GM21526 (cell line): ENCODE results near the gene ATP13A5.

ENCODE experiments used
- ATAC-seq: cut with Tn5 transposase; IDR thresholded peaks from one replicate; pipeline ENCODE4 v1.9.1; 2021; ENCODE audit warnings: moderate library complexity; ENCODE audit not compliant: unreplicated experiment, low FRiP score

Gene ATP13A5

GRCh38 chr3:193347521-193348501 is 30.7 kb downstream of the ATP13A5 start:
- ATAC-seq: no peak

GRCh38 chr3:193346259-193346658 is 32.3 kb downstream of the ATP13A5 start:
- ATAC-seq: no peak

DNA sequence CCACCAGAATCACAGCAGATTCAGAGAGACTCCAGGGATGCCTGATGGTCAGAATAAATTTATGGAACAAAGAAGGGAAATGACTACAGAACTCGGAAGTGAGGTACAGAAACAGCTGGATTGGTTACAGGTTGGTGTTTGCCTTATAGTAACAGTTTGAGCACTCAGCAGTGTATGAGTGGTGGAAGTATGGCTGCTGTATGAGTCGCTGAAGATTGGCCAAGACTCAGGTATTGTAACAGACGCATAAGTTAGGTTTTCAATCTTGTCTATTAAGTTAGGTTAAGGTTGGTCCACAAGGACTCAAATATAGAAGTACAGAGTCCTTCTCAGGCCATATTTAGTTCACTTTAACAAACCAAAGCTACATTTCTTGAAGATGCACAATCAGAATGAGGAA is 33.1 kb downstream of the ATP13A5 start:
- ATAC-seq: no peak

GRCh38 chr3:193344486-193344885 is 34.1 kb downstream of the ATP13A5 start:
- no peak for ATAC-seq

- ATAC-seq: no peak
These were observed 34.8 kb downstream of the ATP13A5 start for GRCh38 chr3:193343726-193344222.

DNA sequence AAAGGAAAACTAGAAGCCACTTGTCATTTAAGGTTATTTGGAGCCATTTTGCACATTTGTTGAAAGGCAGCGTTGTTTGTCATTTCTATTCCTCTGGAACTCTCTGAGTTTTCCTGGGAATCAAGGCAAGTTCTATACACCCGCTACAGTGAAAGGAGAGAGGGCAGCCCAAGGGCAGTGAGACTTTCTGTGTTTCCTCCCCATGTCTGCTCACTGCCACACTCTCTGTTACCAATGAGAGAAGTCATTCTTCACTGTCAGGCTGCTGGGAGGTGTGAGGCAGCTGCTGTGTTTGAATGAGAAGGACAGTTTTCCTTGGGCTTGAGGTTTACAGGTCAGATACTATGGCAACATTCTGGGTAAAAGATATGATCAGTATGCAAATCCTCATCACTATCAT is 36.0 kb downstream of the ATP13A5 start:
- no peak for ATAC-seq

DNA sequence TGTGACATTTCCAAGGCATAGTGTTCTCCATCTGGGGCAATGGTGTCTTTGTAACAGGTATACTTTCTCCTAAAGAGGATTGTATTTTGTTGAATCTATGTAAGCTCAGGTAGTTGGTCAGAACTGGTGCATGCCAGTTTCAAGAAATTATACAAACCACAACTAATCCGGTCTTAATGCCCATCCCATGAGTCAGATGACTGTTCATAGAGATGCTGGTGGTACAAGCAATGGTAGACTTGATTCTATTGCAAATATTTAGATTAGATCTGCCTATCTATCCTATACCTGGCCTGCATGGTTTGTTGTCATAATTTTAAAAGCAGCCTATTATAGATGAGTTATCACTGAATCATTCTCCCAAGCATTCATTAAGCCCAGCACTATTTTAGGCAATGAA is 43.5 kb downstream of the ATP13A5 start:
- no peak for ATAC-seq

DNA sequence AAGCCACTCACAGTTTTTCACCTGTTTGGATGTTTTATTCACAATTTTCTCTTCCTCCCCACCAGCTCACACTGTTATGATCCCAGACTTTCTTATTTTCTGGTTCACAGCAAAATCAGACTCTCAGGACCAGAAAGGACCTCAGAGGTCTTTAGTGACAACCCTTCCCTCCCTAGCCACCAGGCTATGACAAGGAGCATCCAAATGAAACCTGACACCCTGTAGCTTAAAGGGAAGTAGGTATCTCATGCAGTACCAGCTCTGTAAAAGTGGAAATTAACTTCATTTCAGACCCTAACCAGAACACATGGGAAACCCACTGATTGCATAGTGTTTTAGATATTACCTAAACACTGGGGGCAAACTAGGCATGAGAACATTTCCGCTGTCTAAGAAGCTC is 45.3 kb downstream of the ATP13A5 start:
- no peak for ATAC-seq

GRCh38 chr3:193330555-193331204 is 47.9 kb downstream of the ATP13A5 start:
- no peak for ATAC-seq

DNA sequence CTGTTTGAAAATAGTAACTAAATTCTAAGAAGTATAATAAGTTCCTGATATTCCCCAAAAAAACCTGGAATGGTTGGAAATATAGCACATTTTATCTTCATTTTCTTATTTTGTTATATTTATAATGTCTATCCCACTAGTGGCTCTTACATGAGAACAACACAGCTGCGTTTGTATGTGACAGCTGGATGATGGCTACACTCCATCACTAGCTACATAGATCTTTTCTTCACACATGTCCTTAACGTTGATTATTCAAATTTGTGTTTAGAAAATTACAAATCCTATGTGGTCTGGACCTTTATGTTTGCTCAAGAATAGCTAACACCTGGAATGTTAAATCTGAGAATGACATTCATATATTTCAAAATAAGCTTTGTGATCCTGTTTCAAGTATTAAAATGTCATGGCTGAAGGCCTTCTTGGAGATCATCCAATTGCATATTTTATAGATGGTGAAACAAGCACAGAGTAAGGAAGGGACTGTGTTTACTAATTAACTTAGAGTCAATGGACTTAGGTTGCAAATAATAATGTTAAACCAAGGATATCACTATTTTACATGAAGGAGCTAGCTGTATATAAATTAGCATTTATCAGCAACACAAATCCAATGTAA is 60.8 kb downstream of the ATP13A5 start:
- no peak for ATAC-seq

DNA sequence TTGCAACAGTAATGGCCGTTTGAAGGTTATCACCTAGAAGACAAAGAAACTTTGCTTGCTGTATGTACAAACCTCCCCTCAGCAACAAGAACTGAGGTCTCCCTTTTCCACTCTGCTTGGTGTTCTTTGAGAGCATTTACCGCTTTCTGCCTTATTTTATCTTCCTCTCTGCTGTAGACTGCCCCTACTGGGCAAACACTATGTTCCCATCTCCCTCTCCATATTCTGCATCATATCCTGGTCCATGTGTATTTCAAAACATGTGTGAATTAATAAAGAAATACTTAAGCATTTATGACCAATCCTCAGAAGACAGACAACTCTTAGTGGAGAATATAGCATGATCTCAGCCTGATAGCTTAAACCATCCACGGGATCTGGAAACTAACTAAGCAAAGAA is 64.4 kb downstream of the ATP13A5 start:
- no peak for ATAC-seq

DNA sequence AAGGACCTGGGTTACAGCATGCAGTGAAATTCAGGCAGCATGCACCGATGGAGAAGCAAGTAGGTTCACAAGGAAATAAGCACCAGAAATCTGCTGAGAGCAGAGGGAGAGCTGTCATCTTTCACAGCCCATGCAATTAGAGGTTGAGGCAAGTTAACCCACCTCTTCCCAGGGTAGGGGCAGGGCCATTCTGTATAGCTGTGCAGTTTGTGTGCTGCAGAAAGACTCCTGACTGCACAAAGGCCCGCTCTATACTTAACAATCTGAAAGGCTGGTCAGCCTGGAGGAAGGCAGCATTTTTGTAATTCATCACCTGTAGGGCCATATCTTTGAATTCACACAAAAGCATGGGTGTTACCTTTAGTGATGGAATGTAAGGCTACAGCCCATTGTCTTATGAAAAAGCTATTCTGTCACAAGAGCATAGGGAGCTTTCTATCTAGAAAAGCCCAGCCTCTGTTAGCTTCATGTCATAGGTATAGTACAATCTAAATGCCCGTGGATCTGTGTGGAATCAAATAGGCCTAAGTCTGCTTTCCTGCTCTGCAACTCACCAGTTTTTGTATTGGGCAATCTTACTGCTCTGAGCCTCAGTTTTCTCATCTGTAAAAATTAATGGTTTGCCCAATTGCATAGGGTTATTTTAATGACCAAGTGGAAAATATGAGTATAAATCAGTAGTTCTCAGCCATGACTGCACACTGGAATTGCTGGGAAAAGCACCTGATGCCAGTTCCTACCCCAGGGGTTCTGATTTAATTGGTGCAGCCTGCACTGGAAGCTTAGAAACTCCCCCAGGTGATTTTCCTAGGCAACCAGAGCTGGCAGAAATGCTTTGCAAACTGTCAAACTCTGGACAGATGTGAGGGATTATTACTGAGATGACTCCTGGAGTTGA is 65.2 kb downstream of the ATP13A5 start:
- no peak for ATAC-seq

GRCh38 chr3:193310914-193311723 is 67.4 kb downstream of the ATP13A5 start:
- ATAC-seq: no peak

- ATAC-seq: no peak
These were observed 73.2 kb downstream of the ATP13A5 start for GRCh38 chr3:193305356-193305755.

GRCh38 chr3:193301433-193301832 is 77.1 kb downstream of the ATP13A5 start:
- no peak for ATAC-seq

GRCh38 chr3:193297421-193297820 is 81.1 kb downstream of the ATP13A5 start:
- ATAC-seq: peak; percentile 56

- ATAC-seq: no peak
These were observed 82.6 kb downstream of the ATP13A5 start for GRCh38 chr3:193295985-193296384.

DNA sequence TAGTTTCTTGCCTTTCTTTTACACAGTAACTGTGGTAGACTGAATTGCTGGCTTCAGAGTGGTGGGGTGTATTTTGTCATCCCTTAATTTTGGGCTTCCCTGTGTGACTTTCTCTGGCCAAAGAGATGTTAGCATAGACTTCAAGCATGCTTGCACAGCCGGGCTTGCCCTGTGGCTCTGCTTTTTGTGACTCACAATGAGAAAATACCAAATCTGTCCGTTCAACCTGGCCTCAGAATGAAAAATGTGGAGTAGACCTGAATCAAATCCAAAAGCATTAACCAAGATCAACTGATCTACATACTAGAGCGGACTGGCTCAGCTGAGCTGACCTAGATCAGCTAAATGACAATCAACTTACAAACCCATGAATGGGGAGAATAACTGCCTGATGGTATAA is 86.2 kb downstream of the ATP13A5 start:
- ATAC-seq: no peak

GRCh38 chr3:193271101-193271840 is 107.3 kb downstream of the ATP13A5 start:
- ATAC-seq: no peak
